Measurements from ENCODE around the gene GID8.

DNA sequence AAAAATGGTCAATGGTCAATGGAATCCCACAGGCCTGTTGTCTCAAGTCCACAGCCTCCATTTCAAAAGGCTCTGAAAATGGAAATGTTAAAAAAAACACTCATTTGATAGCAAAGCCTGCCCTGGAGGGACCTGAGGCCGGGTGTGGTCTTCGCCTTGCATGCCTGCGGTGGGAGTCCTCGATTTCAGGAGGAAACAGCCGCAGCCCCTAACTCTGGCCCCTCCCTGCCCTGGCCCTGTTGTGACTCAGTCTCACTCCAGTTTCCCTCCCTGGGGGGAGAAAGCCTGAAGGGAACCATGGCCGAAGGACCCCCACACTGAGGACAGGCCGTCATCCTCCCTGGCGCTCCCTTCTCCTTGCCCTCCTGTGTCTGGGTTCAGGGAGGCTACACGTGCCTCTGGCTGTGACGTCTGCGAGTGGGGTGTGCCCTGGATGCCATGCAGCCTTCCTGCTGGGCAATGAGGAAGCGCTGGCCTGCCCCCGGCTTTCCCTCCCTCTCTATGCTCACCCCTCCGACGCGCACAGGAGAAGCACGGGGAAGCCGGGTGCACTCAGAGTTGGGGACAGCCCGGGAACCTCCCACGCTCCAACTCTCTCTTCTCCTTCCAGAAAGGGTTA lies 59.6 kb downstream of the GID8 start:
- no peak for TF ChIP-seq ZNF878 (CRISPR knock-in tag; IDR thresholded peaks at IDR 0.05)
- TF ChIP-seq FOXC1 (CRISPR knock-in tag; IDR thresholded peaks at IDR 0.05; ENCODE audit: borderline replicate concordance): no peak
- TF ChIP-seq EEA1 (CRISPR knock-in tag; IDR thresholded peaks at IDR 0.05; ENCODE audit: borderline replicate concordance): no peak
- no peak for TF ChIP-seq ZBTB21 (CRISPR knock-in tag; IDR thresholded peaks at IDR 0.05)
- TF ChIP-seq, protein P1, sequence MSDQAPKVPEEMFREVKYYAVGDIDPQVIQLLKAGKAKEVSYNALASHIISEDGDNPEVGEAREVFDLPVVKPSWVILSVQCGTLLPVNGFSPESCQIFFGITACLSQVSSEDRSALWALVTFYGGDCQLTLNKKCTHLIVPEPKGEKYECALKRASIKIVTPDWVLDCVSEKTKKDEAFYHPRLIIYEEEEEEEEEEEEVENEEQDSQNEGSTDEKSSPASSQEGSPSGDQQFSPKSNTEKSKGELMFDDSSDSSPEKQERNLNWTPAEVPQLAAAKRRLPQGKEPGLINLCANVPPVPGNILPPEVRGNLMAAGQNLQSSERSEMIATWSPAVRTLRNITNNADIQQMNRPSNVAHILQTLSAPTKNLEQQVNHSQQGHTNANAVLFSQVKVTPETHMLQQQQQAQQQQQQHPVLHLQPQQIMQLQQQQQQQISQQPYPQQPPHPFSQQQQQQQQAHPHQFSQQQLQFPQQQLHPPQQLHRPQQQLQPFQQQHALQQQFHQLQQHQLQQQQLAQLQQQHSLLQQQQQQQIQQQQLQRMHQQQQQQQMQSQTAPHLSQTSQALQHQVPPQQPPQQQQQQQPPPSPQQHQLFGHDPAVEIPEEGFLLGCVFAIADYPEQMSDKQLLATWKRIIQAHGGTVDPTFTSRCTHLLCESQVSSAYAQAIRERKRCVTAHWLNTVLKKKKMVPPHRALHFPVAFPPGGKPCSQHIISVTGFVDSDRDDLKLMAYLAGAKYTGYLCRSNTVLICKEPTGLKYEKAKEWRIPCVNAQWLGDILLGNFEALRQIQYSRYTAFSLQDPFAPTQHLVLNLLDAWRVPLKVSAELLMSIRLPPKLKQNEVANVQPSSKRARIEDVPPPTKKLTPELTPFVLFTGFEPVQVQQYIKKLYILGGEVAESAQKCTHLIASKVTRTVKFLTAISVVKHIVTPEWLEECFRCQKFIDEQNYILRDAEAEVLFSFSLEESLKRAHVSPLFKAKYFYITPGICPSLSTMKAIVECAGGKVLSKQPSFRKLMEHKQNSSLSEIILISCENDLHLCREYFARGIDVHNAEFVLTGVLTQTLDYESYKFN (CRISPR knock-in tag; conservative IDR thresholded peaks at IDR 0.05): no peak
- TF ChIP-seq, protein P2, sequence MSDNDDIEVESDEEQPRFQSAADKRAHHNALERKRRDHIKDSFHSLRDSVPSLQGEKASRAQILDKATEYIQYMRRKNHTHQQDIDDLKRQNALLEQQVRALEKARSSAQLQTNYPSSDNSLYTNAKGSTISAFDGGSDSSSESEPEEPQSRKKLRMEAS (IDR thresholded peaks at IDR 0.05): no peak
- TF ChIP-seq, protein P3, sequence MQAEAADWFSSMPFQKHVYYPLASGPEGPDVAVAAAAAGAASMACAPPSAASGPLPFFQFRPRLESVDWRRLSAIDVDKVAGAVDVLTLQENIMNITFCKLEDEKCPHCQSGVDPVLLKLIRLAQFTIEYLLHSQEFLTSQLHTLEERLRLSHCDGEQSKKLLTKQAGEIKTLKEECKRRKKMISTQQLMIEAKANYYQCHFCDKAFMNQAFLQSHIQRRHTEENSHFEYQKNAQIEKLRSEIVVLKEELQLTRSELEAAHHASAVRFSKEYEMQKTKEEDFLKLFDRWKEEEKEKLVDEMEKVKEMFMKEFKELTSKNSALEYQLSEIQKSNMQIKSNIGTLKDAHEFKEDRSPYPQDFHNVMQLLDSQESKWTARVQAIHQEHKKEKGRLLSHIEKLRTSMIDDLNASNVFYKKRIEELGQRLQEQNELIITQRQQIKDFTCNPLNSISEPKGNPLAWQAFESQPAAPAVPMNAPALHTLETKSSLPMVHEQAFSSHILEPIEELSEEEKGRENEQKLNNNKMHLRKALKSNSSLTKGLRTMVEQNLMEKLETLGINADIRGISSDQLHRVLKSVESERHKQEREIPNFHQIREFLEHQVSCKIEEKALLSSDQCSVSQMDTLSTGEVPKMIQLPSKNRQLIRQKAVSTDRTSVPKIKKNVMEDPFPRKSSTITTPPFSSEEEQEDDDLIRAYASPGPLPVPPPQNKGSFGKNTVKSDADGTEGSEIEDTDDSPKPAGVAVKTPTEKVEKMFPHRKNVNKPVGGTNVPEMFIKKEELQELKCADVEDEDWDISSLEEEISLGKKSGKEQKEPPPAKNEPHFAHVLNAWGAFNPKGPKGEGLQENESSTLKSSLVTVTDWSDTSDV (CRISPR knock-in tag; IDR thresholded peaks at IDR 0.05): no peak
- no peak for TF ChIP-seq NCOA1 (CRISPR knock-in tag; IDR thresholded peaks at IDR 0.05)
